Measurements from ENCODE around the gene FGF8.

DNA sequence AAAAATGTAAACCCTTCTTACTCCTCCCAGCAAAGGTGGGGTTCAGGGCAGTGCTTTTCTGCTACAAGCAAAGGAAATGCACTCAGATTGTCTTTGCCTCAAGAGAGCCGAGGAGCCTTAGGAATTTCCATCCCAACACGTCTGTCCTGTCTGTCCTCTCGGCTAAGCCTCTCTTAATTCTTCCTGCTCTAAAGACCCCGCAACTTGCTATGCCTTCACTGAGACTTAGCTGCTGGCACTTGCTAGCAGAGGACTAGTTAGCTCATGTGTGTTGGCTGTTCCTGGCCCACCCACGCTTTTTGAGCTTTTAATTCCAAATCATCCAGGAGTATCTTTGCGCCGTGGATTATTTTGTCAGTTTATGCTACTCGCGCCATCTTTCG lies 7.8 kb upstream of the FGF8 start:
- TF ChIP-seq, protein P1, sequence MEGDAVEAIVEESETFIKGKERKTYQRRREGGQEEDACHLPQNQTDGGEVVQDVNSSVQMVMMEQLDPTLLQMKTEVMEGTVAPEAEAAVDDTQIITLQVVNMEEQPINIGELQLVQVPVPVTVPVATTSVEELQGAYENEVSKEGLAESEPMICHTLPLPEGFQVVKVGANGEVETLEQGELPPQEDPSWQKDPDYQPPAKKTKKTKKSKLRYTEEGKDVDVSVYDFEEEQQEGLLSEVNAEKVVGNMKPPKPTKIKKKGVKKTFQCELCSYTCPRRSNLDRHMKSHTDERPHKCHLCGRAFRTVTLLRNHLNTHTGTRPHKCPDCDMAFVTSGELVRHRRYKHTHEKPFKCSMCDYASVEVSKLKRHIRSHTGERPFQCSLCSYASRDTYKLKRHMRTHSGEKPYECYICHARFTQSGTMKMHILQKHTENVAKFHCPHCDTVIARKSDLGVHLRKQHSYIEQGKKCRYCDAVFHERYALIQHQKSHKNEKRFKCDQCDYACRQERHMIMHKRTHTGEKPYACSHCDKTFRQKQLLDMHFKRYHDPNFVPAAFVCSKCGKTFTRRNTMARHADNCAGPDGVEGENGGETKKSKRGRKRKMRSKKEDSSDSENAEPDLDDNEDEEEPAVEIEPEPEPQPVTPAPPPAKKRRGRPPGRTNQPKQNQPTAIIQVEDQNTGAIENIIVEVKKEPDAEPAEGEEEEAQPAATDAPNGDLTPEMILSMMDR (IDR thresholded peaks at IDR 0.05; ENCODE audit: low read depth, low read length): no peak
- no peak for TF ChIP-seq EZH2phosphoT487 (IDR thresholded peaks at IDR 0.05; ENCODE audit: low read depth)
